Measurements from ENCODE around the gene BAZ1A.
"Not testable (repeated sequence)": the region's sequence is repeated elsewhere in the genome, so short reads cannot be mapped to it uniquely, and the experiment has no call there.

GRCh38 chr14:34740139-34740538 lies 135.0 kb downstream of the BAZ1A start:
- TF ChIP-seq POLR2A (conservative IDR thresholded peaks at IDR 0.05); CTCF (IDR thresholded peaks at IDR 0.05 in 2 of 3, conservative IDR thresholded peaks at IDR 0.05 in 1 of 3; ENCODE audit: insufficient read depth in 2 of 3, low read depth in 1 of 3, low read length in 3 of 3); BCOR (IDR thresholded peaks at IDR 0.05); REST (IDR thresholded peaks at IDR 0.05; ENCODE audit: borderline replicate concordance); REST (CRISPR knock-in tag; IDR thresholded peaks at IDR 0.05; ENCODE audit: low read depth); TSHZ1 (CRISPR knock-in tag; IDR thresholded peaks at IDR 0.05); NCOA2 (IDR thresholded peaks at IDR 0.05; ENCODE audit: partially characterized antibody in 2 of 2): not testable (repeated sequence)
